SK-N-SH treated with all-trans-retinoic acid at 6 μM for 48 hours (cell line): Measurements from ENCODE around the gene KMT2B.

Experiments used
- BACH2 ChIP-seq: fragments of 250-450 bp; sonication (Bioruptor Pico); IDR thresholded peaks from 2 replicates; pipeline ENCODE4 v1.9.0; 2021; ENCODE audit warnings: mild to moderate bottlenecking, borderline replicate concordance
- GLIS3 ChIP-seq: fragments of 250-450 bp; sonication (Bioruptor Pico); IDR thresholded peaks from 2 replicates; pipeline ENCODE4 v1.5.0; 2020; ENCODE audit warnings: mild to moderate bottlenecking, moderate library complexity
- TCF4 ChIP-seq: fragments of 250-450 bp; sonication (Bioruptor Pico); IDR thresholded peaks from 2 replicates; pipeline ENCODE4 v1.8.0; 2021; ENCODE audit warnings: mild to moderate bottlenecking, moderate library complexity, borderline replicate concordance

- TF ChIP-seq GLIS3 (CRISPR knock-in tag) (no peak), TCF4 (CRISPR knock-in tag) (no peak), BACH2 (CRISPR knock-in tag) (no peak)
Measured at GRCh38 chr19:35759697-35760096, 41.9 kb downstream of the KMT2B start.
